Activated T-cell treated with anti-CD3 and anti-CD28 coated beads for 24 hours (primary cell): ENCODE measurements around the gene BTBD19.
"Not testable (repeated sequence)": the region's sequence is repeated elsewhere in the genome, so short reads cannot be mapped to it uniquely, and the experiment has no call there.

Experiments
- DNase-seq: peaks from one replicate; pipeline ENCODE4 v3.0.0-alpha.2; 2020; ENCODE audit warnings: low read depth

BTBD19 gene

GRCh38 chr1:44808063-44808937, at the start of gene BTBD19:
BTBD19 (plus strand) TSS chr1:44808523; CDS start chr1:44808821, 298 bp downstream.
- DNase-seq: peak; percentile 75

- DNase-seq: no peak
Measured at GRCh38 chr1:44759077-44759476, 49.2 kb upstream of the BTBD19 start.

GRCh38 chr1:44760876-44761275, 47.4 kb upstream of the BTBD19 start:
- no peak for DNase-seq

- not testable (repeated sequence) for DNase-seq
Measured at GRCh38 chr1:44766421-44766820, 41.9 kb upstream of the BTBD19 start.

- peak; percentile 84 for DNase-seq
Measured at GRCh38 chr1:44775078-44775929, 33.0 kb upstream of the BTBD19 start, which contains the start of gene RPS8. RPS8 (plus strand) TSS chr1:44775540; CDS start chr1:44775597, 57 bp downstream.

GRCh38 chr1:44775930-44776729, 32.2 kb upstream of the BTBD19 start:
- DNase-seq: no peak

- no peak for DNase-seq
Measured at GRCh38 chr1:44776730-44777068, 31.6 kb upstream of the BTBD19 start.

- no peak for DNase-seq
Measured at GRCh38 chr1:44777547-44777946, 30.8 kb upstream of the BTBD19 start.

GRCh38 chr1:44777969-44778635, 30.2 kb upstream of the BTBD19 start:
- DNase-seq: no peak

- no peak for DNase-seq
Measured at GRCh38 chr1:44778705-44779576, 29.4 kb upstream of the BTBD19 start.

GRCh38 chr1:44780583-44781121, 27.7 kb upstream of the BTBD19 start:
- DNase-seq: no peak

- no peak for DNase-seq
Measured at GRCh38 chr1:44783697-44784093, 24.6 kb upstream of the BTBD19 start.

- no peak for DNase-seq
Measured at GRCh38 chr1:44784094-44785028, 24.0 kb upstream of the BTBD19 start.

- no peak for DNase-seq
Measured at GRCh38 chr1:44785029-44785380, 23.3 kb upstream of the BTBD19 start.

GRCh38 chr1:44785501-44786137, 22.7 kb upstream of the BTBD19 start:
- DNase-seq: no peak

GRCh38 chr1:44786138-44786840, 22.0 kb upstream of the BTBD19 start:
- no peak for DNase-seq

- no peak for DNase-seq
Measured at GRCh38 chr1:44786841-44787426, 21.4 kb upstream of the BTBD19 start.

- no peak for DNase-seq
Measured at GRCh38 chr1:44787506-44787905, 20.8 kb upstream of the BTBD19 start.
